Hepatic stellate cell (primary cell): ENCODE results near the gene HES2.
"Not testable (repeated sequence)": the region's sequence is repeated elsewhere in the genome, so short reads cannot be mapped to it uniquely, and the experiment has no call there.

ENCODE experiments used
- DNase-seq: peaks from one replicate; pipeline ENCODE4 v3.0.0; 2011; ENCODE audit warnings: low spot score

Gene HES2

DNA sequence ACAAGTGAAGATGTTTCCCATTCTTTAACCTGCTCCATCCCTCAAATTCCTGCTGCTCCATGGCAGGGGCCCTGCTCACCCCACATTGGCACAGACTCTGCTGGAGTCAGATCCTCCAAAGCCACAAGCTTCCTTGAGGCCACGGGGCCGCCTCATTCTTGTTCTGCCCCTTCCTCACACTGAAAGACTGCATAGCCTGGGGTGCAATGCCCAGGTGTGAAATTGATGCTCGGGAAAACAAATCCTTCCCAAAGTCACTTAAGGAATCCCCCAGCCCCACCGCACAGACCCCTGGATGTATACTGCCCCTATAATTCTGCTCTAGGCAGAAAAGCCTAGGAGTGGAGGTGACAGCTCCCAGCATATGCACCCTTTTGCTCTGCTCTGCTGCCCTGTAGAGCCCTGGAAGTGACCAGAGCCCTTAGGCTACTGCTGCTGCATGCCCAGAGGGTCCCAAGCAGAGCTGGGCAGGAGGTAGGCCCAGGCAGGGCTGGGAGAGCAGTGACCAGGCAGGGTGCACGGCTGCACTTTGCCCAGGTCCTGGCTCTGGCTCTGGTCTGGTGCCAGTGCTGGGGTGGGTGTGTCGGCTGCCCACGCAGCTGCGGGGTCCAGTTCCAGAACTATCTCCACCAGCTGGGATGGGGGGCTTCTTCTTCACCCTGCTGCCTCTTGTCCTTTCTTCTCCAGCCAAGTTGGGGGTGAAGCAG, 1.6 kb downstream of the HES2 start:
- no peak for DNase-seq

DNA sequence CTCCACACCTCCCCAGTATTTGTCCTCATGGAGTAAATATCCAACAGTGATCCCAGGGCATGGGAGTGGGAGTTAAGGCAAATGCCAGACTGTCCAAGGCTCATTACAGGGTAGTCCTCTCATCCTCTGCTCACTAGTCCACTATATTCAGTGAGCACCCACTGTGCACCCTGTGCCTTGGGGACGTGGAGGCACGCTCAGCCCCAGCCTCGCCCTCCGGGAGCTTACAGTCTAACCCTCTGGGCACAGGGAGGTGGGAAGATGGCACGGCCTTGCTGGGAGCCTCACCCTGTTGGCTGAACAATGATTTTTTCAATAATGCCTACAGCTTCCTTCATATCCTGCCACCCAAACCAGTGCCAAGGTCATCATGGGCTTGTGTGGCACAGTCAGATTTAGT, 2.8 kb downstream of the HES2 start:
- no peak for DNase-seq

DNA sequence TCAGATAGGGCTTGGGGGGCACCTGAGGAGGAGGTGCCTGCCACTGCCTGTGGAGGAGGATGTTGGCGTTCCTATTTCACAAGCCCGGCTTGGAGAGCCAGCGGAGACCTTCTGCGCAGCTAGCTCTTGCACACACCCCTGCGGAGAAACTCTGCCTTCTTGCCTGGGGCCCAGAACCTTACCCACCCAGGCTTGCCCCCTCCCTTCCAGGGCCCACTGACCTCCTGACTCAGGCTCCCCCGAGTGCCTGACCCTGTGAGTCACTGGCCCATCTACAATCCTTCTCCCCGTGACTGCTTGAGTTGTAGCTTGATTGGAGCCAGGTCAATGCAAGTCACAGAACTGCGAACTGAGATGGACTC, 3.4 kb downstream of the HES2 start:
- DNase-seq: no peak

DNA sequence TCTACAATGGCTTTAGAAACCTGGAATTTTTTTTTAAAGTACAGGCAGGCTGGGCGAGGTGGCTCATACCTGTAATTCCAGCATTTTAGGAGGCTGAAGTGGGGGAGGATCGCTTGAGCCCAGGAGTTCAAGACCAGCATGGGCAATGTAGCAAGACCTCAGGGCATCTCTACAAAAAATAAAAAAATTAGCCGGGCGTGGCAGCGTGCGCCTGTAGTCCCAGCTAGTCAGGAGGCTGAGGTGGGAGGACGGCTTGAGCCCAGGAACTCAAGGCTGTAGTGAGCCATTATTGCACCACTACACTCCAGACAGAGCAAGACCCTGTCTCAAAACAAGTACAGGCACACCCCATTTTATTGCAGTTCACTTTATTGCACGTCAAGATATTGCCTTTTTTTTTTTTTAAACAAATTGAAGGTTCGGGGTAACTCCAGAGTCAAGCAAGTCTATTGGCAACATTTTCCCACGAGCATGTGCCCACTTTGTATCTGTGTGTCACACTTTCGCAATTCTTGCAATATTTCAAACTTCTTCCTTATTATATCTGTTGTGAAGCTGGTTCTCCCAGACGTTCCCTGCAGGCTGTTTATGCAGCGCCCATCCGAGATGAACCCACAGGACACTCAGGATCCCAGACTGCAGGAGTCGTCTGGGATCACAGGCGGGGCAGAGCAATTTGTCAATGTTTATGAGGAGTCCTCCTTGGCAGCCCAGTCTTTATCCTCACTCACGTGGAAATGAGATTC, 4.7 kb downstream of the HES2 start:
- DNase-seq: no peak

DNA sequence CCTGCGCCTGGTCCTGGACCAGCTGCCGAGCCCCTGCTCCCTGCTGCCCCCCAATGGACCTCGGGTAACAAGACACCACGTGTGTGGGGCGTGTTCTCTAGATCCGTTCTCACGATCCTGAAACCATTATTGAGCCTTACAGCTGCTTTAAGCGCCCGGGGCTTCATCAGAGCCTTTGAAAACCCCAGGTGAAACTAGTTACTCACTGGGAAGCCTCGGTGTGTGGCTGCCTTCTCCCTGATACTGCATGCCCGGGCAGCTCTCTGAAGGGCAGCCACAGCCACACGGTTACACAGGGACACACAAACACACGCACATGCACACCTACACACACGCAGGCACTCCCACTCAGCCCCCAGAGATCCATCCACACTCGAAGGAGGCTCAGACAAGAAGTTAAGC, 5.3 kb downstream of the HES2 start:
- DNase-seq: peak; percentile 73

DNA sequence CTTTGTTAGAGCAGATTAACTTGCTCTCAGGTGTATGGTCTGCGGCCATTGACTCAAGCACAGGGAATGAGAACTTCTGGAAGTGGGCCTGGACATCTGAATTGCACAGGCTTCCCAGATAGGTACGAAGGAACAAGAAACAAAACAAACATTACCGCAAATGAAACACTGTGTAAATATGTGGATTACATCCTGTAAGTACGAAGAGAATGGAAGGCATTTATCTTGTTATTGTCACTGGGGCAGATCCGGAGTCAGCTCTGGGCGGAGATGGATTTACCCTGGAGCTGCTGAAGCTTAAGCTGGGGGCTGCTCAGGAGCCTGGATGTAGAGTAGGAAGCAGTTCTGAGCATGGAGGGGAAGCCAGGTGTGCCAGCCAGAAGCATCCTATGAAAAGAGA, 6.8 kb downstream of the HES2 start:
- DNase-seq: no peak

DNA sequence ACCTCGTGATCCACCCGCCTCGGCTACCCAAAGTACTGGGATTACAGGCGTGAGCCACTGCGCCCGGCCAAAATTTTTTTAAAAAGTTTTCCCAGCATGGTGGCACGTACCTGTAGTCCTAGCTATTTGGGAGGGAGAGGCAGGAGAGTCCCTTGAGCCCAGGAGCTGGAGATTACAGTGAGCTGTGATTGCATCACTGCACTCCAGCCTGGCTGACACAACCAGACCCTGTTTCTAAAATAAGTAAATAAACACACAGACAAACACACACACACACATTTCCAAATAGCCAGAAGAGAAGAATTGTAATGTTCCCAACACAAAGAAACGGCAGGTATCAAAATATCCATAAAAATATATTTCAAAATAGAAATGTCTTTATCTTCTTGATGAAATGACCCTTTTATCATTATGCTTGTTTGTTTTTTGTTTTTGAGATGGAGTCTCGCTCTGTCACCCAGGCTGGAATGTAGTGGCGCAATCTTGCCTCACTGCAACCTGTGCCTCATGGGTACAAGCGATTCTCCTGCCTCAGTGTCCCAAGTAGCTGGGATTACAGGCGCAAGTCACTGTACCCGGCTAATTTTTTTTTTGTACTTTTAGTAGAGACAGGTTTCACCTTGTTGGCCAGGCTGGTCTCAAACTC, 9.3 kb downstream of the HES2 start:
- no peak for DNase-seq

DNA sequence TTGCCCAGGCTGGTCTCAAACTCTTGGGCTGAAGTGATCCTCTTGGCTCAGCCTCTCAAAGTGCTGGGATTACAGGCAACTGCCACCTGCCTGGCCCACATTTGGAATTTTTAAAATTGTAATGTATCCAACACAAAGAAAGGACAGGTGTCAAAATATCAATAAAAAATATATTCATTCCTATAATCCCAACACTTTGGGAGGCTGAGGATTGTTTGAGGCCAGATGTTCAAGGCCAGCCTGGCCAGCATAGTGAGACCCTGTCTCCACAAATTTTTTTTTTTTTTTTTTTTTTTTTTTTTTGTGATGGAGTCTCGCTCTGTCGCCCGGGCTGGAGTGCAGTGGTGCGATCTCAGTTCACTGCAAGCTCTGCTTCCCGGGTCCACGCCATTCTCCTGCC, 10.0 kb downstream of the HES2 start:
- no peak for DNase-seq

DNA sequence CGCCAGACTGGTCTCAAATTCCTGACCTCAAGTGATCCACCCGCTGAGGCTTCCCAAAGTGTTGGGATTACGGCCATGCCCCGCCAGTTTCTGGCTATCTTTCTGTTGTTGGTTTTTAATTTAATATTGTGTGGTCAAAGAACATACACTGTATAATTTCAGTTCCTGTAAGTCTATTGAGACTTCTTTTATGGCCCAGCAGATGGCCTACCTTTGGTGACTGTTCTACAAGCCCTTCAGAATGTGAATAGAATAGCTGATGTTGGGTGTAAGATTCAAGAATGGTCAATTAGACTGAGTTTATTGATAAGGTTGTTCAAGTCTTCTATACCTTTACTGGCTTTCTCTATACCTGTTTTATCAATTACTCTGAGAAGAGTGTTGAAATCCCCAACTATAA, 10.7 kb downstream of the HES2 start:
- DNase-seq: no peak

DNA sequence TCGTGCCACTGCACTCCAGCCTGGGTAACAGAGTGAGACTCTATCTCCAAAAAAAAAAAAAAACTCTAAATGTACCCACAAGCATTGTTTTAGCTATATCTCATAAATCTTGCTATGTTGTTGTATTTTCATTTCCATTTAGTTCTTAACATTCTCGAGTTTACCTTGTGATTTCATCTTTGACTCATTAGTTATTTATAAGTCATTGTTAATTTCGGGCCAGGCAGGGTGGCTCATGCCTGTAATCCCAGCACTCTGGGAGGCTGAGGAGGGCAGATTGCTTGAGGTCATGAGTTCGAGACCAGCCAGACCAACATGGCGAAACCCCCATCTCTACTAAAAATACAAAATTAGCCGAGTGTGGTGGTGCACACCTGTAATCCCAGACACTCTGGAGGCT, 11.7 kb downstream of the HES2 start:
- no peak for DNase-seq

DNA sequence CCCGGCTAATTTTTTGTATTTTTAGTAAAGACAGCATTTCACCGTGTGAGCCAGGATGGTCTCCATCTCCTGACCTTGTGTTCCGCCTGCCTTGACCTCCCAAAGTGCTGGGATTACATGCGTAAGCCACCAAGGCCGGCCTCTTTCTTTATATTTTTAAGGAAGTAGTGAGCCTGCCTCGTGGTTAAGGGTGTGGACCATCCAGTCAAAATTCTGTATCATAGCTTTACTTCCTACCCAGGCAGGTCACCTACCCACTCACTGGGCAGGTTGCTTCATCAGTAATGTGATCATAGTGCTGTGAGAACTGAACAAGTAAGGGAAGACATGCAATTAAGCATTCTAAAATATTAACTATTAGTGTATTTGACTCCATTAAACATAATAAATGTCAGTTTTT, 18.0 kb downstream of the HES2 start:
- DNase-seq: no peak

DNA sequence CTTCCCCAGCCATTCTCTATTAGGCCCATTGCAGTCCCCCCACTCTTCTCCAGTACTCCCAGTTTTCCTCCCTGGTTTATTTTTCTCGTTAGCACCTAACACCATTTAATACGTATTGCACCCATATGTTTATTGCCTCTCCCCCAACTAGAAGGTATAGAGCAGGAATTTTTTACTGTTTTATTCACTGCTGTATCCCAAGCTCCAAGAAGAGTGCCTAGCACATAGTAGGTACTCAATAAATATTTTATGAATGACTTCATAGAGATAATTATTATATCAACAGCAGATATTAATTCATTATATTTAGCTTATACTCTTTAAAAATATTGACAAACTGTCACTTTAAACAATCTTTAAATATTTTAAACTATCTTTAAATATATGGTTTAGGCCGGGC, 20.4 kb downstream of the HES2 start:
- no peak for DNase-seq

DNA sequence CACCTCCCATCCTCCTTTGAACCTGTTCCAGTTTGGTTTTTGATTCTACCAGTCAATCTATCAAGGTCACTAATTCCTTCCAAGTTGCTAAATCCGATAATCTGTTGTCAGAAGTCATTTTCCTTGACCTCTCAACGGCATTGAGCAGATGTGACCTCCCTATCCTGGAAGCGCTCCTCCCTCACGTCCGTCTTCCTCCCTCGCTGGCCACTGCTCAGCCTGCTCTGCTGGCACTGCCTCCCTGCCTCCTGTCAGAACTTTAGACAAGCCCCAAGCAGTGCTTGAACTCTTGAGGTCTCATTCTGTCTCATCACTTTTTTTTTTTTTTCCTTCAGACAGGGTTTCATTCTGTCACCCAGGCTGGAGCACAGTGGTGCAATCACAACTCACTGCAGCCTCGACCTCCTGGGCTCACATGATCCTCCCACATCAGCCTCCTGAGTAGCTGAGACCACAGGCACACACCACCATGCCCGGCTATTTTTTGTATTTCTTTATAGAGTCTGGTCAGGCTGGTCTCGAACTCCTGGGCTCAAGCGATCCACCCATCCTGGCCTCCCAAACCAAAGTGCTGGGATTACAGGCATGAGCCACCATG, 21.8 kb downstream of the HES2 start:
- DNase-seq: no peak

DNA sequence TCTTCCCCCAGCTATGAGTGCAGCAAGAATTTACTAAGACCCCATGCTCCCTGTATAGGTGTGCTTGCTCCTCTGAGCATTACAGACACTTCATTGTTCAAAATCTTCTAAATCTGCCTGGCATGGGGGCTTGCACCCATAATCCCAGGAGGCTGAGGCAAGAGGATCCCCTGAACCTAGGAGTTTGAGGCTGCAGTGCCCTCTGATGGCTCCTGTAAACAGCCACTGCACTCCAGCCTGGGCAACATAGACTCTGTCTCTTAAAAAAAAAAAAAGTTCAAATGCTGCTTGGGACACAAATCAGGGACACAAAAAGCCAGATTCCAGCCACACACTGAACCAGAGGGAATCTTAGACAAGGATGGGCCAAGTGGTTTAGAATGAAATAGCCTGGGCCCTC, 22.7 kb downstream of the HES2 start:
- DNase-seq: no peak

DNA sequence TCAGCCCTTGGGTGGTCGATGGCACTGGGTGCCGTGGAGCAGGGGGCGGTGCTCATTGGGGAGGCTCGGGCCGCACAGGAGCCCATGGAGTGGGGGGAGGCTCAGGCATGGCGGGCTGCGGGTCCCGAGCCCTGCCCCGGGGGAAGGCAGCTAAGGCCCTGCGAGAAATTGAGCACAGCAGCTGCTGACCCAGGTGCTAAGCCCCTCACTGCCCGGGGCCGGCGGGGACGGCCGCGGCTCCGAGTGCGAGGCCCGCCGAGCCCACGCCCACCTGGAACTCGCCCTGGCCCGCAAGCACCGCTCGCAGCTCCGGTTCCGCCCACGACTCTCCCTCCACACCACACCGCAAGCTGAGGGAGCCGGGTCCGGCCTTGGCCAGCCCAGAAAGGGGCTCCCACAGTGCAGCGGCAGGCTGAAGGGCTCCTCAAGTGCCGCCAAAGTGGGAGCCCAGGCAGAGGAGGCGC, 23.9 kb downstream of the HES2 start:
- DNase-seq: not testable (repeated sequence)

DNA sequence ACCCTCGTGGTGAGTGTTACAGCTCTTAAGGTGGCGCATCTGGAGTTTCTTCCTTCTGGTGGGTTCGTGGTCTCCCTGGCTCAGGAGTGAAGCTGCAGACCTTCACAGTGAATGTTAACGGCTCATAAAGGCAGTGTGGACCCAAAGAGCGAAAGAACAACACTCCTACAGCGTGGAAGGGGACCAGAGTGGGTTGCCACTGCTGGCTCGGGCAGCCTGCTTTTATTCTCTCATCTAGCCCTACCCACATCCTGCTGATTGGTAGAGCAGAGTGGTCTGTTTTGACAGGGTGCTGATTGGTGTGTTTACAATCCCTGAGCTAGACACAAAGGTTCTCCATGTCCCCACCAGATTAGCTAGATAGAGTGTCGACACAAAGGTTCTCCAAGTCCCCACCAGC, 24.6 kb downstream of the HES2 start:
- not testable (repeated sequence) for DNase-seq

DNA sequence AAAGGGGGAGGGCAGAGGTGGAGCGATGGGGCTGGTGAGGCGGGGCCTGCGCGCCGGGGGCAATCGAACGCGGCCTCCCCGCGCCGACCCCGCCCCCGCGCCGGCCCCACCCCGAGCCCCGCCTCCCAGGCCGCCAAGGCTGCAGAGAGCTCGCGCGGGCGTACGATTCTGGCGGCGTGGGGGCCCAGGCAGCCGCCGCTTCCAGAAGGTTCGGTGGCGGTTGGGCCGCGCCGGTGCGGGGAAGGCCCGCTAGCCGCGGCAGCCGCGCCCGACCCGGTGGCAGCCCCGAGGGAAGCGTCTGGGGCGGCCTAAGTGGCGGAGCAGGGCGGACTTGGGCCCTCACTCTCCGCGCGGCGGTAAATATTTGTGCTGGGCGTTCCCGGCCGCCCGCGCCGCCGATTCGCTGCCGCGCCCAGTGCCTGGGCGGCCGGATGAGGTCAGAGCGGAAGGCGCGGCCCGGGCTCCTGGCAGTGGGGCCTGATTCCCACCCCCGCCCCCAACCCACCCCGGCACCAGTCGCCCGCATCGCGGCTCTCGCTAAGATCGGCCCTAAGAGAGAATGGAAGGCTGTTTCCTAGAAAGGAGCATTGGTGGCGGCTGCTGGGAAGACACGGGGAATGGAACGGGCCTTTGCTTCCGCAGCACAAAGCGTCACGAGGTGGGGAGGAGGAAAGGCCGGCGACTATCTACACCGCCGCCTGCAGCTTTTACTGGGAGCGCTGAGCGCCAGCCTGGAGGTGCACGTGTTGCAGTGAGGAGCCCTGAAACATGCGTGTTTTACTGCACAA, 26.1 kb downstream of the HES2 start, which contains the start of gene ACOT7:
Gene ACOT7 (minus strand): TSS at position 368 of the 788 bp plus-strand sequence. CDS start 368 bp downstream, outside the sequence.
- peak; percentile 96 for DNase-seq

DNA sequence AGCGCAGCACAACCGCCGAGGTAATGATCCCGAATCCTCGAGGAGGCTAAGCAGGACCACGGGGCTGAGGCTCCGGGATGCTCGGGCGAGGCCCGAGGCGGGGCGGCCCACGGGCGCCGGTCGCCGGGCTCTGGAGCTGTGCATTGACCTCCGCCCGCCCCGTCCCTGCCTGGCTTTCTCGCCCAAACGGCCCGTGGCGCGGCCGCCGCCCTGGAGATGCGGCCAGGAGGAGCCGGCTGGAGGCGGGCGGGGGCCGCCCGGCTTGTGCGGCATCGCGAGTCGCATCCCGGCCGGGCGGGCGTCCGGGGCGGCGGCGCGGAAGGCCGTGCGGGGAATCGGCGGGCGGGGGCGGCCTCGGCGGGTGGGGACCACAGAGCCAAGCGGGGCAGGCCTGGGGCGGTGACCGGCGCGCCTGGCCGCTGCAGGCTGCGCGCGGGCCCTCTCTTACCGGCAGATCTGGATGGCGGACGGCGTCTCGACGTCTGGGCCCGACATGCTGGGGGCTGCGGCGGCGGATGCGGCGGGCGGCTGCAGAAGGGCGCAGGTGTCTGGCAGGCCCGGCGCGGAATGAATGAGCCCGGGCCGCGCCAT, 26.8 kb downstream of the HES2 start:
- no peak for DNase-seq

DNA sequence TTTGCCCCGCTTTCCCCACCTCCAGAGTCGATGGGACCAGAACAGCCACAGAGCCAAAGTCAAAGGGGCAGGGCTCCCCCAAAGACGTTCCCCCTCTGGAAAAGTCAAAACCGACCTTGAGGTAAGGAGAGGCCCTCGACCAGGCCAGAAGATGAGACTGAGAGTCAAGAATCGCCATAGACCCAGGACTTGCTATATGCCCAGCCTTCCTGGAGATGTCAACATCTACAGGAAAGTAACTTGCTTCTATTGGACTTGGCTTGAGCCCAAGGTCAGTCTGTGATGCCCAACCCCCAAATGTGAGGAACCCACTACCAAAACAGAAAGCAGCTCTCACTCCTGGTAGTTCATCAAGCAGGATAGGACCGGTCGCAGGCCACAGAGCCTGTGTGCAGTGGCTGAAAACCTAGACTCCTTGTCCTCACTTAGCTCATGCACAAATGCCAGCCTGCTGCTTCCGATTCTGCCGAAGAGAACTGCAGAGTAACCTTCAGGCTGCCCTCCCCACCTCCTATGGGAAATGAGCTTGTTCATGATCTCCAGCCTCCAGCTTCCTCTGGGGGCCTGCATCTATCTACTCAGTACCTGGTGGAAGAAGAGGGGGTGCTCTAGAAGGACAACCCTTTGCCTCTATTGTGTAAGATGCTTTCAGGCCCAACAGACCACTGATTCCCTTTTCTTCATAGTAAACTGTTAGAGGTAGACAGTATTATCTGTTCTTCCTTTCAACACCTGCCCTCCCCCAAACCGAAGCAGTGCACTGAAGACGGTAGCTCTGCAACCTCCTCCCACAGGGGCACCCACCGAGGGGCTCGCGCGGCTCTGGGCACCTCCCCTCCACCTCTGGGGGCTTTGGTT, 27.5 kb downstream of the HES2 start:
- no peak for DNase-seq

DNA sequence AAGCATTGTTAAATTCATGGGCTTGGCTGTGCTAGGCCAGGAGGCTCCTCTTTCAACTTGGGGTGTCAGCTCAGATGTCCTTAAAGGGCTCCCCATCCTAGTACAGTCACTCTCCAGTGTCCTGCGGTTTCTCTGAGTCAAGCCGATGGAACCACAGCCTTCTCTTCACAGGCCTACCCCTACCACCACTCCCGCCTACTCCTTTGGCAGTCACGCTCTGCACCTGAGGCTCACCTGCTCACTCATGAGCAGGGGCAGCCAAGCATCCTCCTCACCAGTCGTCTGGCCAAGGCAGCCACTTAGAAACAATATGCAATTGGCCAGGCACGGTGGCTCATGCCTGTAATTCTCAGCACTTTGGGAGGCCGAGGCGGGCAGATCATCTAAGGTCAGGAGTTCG, 29.7 kb downstream of the HES2 start:
- DNase-seq: no peak
